ENCODE results near the gene GPR143. TPM values are rescaled to one million over a fixed set of nuclear protein-coding genes. Genes with fewer than 3 reads are reported as not detected.
A peak's percentile ranks its signal among the peaks of the same experiment; 100 is the strongest.
"Not testable (repeated sequence)": the region's sequence is repeated elsewhere in the genome, so short reads cannot be mapped to it uniquely, and the experiment has no call there.

Gene GPR143
- 1 to 10 TPM; 2.4 to 3.1 TPM for total RNA-seq

GRCh38 chrX:9765737-9766097 lies at the start of gene GPR143:
GPR143 (minus strand) TSS chrX:9765847; CDS start chrX:9765817, 30 bp downstream.
- 47% methylated on average over 9 of the region's 26 CpGs for WGBS
- Histone ChIP-seq H3K4me3 (no peak within 1 kb of the TSS), H3K27me3 (replicated peaks; ENCODE audit: insufficient read depth) (no peaks in the 10 kb centered on the region), H3K4me1 (replicated peaks) (no peaks in the 10 kb centered on the region), H3K9me3 (no peaks in the 10 kb centered on the region), H3K36me3 (no peaks in the 10 kb centered on the region), H3K27ac (no peak within 1 kb of the TSS)
- TF ChIP-seq POLR2A (IDR thresholded peaks at IDR 0.05), result no peak
- DNase-seq (ENCODE audit: low spot score), result no peak
- intact Hi-C loops (cut with DNase I), result no loop called here

GRCh38 chrX:9811086-9811485 lies 45.4 kb upstream of the GPR143 start:
- H3K4me3 ChIP-seq; DNase-seq (ENCODE audit: low spot score); H3K36me3 ChIP-seq; H3K9me3 ChIP-seq; H3K4me1 ChIP-seq (replicated peaks); H3K27me3 ChIP-seq (replicated peaks; ENCODE audit: insufficient read depth); intact Hi-C loops (cut with DNase I); H3K27ac ChIP-seq: not testable (repeated sequence)
- 100% methylated on average over 1 of the region's 3 CpGs for WGBS

- H3K9me3 ChIP-seq; intact Hi-C loops (cut with DNase I); H3K27me3 ChIP-seq (replicated peaks; ENCODE audit: insufficient read depth); H3K27ac ChIP-seq; H3K36me3 ChIP-seq; DNase-seq (ENCODE audit: low spot score); H3K4me1 ChIP-seq (replicated peaks); H3K4me3 ChIP-seq: not testable (repeated sequence)
- WGBS, result 64% methylated on average over 5 of the region's 5 CpGs
Observed at GRCh38 chrX:9809876-9810275, 44.2 kb upstream of the GPR143 start.

- Histone ChIP-seq H3K9me3 (no peaks in the 10 kb centered on the region), H3K4me3 (no peak overlapping the region), H3K27me3 (replicated peaks; ENCODE audit: insufficient read depth) (no peaks in the 10 kb centered on the region), H3K36me3 (no peaks in the 10 kb centered on the region), H3K27ac (no peak overlapping the region), H3K4me1 (replicated peaks) (no peaks in the 10 kb centered on the region)
- intact Hi-C loops (cut with DNase I), result no loop called here
- peak; percentile 57 for DNase-seq (ENCODE audit: low spot score)
- TF ChIP-seq POLR2AphosphoS5 (IDR thresholded peaks at IDR 0.05), result peak; percentile 31
- TF ChIP-seq POLR2A (IDR thresholded peaks at IDR 0.05), result no peak
- 37% methylated on average over 9 of the region's 14 CpGs for WGBS
Observed at GRCh38 chrX:9807355-9808182, 41.9 kb upstream of the GPR143 start.

GRCh38 chrX:9805956-9806355 lies 40.3 kb upstream of the GPR143 start:
- no peaks in the 10 kb centered on the region for H3K4me1 ChIP-seq (replicated peaks)
- no peak for DNase-seq (ENCODE audit: low spot score)
- H3K27ac ChIP-seq, result no peak overlapping the region
- TF ChIP-seq POLR2A (IDR thresholded peaks at IDR 0.05) (no peak), POLR2AphosphoS5 (IDR thresholded peaks at IDR 0.05) (no peak), CTCF (IDR thresholded peaks at IDR 0.05) (no peak)
- H3K4me3 ChIP-seq, result no peak overlapping the region
- intact Hi-C loops (cut with DNase I), result no loop called here
- H3K27me3 ChIP-seq (replicated peaks; ENCODE audit: insufficient read depth), result no peaks in the 10 kb centered on the region
- WGBS, result 94% methylated on average over 7 of the region's 7 CpGs
- H3K36me3 ChIP-seq, result no peaks in the 10 kb centered on the region
- no peaks in the 10 kb centered on the region for H3K9me3 ChIP-seq

GRCh38 chrX:9804444-9804843 lies 38.8 kb upstream of the GPR143 start:
- intact Hi-C loops (cut with DNase I), result no loop called here
- no peak for DNase-seq (ENCODE audit: low spot score)
- Histone ChIP-seq H3K4me3 (no peak overlapping the region), H3K27ac (no peak overlapping the region), H3K27me3 (replicated peaks; ENCODE audit: insufficient read depth) (no peaks in the 10 kb centered on the region), H3K9me3 (no peaks in the 10 kb centered on the region), H3K36me3 (no peaks in the 10 kb centered on the region), H3K4me1 (replicated peaks) (no peaks in the 10 kb centered on the region)
- TF ChIP-seq POLR2AphosphoS5 (IDR thresholded peaks at IDR 0.05), result no peak
- TF ChIP-seq CTCF (IDR thresholded peaks at IDR 0.05), result no peak
- no peak for TF ChIP-seq POLR2A (IDR thresholded peaks at IDR 0.05)
- 96% methylated on average over 5 of the region's 5 CpGs for WGBS

- no peaks in the 10 kb centered on the region for H3K9me3 ChIP-seq
- H3K4me1 ChIP-seq (replicated peaks), result no peaks in the 10 kb centered on the region
- intact Hi-C loops (cut with DNase I), result no loop called here
- H3K4me3 ChIP-seq, result no peak overlapping the region
- H3K27me3 ChIP-seq (replicated peaks; ENCODE audit: insufficient read depth), result no peaks in the 10 kb centered on the region
- no peaks in the 10 kb centered on the region for H3K36me3 ChIP-seq
- H3K27ac ChIP-seq, result no peak overlapping the region
- TF ChIP-seq POLR2AphosphoS5 (IDR thresholded peaks at IDR 0.05) (no peak), CTCF (IDR thresholded peaks at IDR 0.05) (no peak), POLR2A (IDR thresholded peaks at IDR 0.05) (no peak)
- no peak for DNase-seq (ENCODE audit: low spot score)
- 91% methylated on average over 4 of the region's 4 CpGs for WGBS
Observed at GRCh38 chrX:9802737-9803136, 37.1 kb upstream of the GPR143 start.

Measured in prostate gland (tissue), 2 donors.